ENCODE measurements around the gene SPEG.
"Not testable (repeated sequence)": the region's sequence is repeated elsewhere in the genome, so short reads cannot be mapped to it uniquely, and the experiment has no call there.

Gene SPEG

DNA sequence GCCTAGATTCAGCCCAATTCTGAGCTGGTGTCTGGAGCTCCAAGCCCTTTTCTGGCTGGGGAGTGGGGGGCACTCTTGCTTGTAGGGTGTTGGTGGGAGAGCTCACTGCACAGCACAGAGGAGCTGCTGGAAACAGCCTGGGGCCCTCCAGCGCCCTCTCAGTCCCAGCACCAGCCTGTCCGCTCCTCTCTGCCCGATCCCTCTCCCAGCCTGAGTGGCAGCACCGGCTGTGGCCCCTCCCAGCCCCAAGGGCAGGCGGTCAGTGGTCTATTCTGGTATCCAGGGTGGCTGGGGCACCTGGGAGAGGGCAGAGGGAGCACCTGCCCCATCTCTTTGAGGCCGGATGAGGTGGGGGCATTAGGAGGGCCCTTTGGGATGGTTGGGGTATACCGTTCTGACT is 29.7 kb upstream of the SPEG start:
- no peak for DNase-seq

DNA sequence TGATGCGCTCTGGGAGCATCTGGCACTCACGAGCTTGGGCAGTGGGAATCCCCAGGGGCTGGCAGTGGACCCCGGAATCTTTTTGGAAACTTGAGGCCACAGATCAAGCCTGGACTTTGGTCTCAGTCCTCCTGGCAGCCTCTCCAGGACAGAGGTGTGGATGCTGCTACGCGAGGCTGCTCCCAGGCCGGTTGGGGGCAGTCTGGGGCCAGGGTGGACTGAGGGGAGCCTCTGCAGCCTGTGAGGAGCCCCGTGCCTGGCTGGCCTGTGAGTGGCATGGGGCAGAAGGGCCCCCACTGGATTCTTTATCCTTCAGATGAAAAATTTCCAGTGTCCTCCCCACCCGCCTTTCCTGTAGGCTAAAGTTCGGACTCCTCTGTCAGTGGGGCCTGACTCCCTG is 29.2 kb upstream of the SPEG start:
- DNase-seq: no peak

DNA sequence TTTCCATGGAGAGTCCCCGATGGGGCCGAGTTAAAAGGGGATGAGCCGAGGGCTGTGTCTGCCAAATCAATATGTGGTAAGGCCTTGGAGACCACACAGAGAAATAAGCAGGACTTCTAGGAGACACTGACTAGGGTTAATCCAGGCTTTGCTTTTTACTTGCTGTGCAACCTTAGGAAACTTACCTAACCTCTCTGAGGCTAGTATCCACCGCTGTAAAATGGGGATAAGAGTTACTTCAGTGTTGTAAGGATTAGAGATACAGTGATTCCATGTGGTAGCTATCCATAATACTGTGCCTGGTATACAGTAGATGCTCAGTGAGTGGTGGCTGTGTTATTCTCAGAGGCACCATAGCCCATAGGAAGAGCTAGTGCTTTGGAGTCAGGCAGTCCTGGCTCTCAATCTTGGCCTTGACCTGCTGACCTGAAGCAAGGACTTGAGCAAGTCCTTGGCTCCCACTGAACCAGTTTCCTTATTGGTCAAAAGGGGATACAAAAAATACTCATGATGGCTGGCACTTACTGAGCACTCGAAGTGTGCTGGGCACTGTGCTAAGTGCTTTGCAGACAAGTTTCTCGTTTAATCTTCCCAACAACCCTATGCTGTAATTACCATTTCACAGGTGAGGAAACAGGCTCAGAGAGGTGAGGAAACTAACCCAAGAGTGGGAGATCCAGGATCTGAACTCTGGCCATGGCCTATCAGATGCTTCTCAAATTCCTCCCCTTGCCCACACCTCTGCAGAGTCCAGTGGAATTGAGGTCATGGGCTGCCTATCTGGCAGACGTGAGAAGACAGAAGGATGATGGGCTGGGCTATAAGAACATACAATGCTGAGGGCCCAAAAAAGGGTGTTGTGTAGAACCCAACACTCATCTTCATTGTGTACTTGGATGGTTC is 28.4 kb upstream of the SPEG start:
- DNase-seq: no peak

DNA sequence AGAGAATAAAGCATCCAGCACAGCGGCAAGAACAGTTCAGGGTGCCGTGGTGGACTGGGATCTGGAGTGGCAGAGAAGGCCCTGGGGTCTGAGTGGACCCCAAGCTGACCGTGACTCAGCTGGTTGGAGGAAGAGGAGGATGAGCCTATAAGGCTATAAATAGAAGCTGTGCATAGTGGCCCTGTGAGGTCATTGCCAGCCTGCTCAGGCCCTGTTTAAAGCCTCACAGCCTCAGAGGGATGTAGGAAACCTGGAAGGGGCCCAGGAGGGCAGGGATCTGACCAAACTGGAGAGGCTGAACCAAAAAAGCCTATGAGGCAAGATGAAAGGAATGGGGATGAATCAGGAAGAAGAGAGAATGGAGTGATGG is 27.8 kb upstream of the SPEG start:
- no peak for DNase-seq

GRCh38 chr2:219407343-219407742 is 27.3 kb upstream of the SPEG start:
- DNase-seq: not testable (repeated sequence)

GRCh38 chr2:219408204-219408603 is 26.4 kb upstream of the SPEG start:
- DNase-seq: no peak

GRCh38 chr2:219408631-219409030 is 26.0 kb upstream of the SPEG start:
- DNase-seq: no peak

DNA sequence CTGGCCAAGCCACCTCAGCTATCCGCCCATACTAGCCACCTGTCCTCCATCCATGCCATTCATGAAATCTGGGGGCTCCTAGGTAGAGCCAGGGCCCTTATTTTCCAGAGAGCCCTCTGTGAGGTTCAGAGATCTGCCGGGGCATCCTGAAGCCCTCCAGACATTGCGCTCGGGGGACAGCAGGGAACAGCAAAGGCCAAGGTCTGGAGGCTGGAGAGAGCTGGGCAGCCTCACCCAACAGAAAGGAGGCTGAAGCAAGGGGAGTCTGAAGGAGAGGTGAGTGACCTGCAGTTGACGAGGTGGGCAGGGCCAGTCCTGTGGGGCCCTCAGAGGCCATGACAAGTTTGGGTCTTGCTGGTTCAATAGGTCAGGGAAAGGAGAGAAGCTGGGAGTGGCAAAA is 25.0 kb upstream of the SPEG start:
- DNase-seq: no peak

DNA sequence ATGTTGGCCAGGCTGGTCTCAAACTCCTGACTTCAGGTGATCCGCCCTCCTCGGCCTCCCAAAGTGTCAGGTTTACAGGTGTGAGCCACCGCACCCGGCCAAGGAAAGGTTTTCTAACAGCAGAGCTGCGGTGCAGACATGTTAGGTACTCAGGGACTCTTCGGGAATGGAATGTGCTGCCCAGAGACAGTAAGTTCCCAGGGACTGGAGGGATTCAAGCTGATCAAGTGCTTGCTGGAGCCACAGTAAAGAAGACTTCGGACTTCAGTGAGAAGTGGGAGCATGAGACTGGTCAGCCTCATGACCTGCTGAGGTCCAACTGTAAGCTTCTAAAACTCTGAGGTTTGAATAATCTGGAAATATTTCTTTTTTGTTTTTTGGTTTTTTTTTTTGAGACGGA is 24.3 kb upstream of the SPEG start:
- DNase-seq: no peak

DNA sequence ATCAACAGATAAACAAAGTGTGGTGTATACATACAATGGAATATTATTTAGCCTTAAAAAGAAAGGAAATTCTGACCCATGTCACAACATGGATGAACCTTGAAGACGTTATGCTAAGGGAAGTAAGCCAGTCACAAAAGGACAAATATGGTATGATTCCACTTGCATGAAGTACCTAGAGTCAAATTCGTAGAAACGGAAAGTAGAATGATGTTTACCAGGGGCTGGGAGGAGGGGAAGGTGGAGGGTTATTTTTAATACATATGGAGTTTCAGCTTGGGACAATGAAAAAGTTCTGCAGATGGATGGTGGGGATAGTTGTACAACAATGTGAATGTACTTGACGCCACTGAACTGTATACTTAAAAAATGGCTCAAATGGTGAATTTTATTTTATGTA is 19.8 kb upstream of the SPEG start:
- DNase-seq: no peak

GRCh38 chr2:219415580-219416234 is 18.9 kb upstream of the SPEG start:
- DNase-seq: no peak

GRCh38 chr2:219416235-219416602 is 18.4 kb upstream of the SPEG start:
- DNase-seq: no peak

DNA sequence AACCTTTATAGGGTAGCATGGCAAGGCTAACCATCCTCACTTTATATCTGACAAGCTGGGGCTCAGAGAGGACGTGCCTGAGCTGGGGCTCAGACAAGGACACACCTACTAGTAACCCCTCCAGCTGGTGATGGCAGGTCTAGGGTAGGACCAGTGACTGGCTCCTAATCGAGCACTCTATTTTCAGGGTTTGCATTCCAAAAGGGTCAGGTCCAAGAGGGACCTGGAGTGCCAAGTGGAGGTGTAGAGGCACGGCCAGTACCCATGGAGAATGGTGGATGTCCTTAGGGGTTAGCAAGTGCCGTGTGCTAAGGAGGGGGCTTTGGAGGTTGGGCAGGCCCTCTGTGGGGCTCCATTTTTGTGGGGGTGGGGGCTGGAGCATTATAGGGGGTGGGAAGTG is 17.7 kb upstream of the SPEG start:
- DNase-seq: no peak

DNA sequence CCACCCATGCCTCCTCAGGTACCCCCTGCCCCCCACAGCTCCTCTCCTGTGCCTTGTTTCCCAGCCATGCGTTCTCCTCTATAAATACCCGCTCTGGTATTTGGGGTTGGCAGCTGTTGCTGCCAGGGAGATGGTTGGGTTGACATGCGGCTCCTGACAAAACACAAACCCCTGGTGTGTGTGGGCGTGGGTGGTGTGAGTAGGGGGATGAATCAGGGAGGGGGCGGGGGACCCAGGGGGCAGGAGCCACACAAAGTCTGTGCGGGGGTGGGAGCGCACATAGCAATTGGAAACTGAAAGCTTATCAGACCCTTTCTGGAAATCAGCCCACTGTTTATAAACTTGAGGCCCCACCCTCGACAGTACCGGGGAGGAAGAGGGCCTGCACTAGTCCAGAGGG is 17.3 kb upstream of the SPEG start:
- no peak for DNase-seq

DNA sequence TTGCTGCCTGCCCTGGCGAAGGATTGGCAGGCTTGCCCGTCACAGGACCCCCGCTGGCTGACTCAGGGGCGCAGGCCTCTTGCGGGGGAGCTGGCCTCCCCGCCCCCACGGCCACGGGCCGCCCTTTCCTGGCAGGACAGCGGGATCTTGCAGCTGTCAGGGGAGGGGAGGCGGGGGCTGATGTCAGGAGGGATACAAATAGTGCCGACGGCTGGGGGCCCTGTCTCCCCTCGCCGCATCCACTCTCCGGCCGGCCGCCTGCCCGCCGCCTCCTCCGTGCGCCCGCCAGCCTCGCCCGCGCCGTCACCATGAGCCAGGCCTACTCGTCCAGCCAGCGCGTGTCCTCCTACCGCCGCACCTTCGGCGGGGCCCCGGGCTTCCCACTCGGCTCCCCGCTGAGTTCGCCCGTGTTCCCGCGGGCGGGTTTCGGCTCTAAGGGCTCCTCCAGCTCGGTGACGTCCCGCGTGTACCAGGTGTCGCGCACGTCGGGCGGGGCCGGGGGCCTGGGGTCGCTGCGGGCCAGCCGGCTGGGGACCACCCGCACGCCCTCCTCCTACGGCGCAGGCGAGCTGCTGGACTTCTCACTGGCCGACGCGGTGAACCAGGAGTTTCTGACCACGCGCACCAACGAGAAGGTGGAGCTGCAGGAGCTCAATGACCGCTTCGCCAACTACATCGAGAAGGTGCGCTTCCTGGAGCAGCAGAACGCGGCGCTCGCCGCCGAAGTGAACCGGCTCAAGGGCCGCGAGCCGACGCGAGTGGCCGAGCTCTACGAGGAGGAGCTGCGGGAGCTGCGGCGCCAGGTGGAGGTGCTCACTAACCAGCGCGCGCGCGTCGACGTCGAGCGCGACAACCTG is 16.3 kb upstream of the SPEG start, which contains the start of gene DES:
TSS of gene DES (plus strand) at position 223 of the 857 bp plus-strand sequence. CDS start at position 309, 86 bp downstream.
- no peak for DNase-seq

GRCh38 chr2:219419012-219419324 is 15.7 kb upstream of the SPEG start:
- DNase-seq: no peak

DNA sequence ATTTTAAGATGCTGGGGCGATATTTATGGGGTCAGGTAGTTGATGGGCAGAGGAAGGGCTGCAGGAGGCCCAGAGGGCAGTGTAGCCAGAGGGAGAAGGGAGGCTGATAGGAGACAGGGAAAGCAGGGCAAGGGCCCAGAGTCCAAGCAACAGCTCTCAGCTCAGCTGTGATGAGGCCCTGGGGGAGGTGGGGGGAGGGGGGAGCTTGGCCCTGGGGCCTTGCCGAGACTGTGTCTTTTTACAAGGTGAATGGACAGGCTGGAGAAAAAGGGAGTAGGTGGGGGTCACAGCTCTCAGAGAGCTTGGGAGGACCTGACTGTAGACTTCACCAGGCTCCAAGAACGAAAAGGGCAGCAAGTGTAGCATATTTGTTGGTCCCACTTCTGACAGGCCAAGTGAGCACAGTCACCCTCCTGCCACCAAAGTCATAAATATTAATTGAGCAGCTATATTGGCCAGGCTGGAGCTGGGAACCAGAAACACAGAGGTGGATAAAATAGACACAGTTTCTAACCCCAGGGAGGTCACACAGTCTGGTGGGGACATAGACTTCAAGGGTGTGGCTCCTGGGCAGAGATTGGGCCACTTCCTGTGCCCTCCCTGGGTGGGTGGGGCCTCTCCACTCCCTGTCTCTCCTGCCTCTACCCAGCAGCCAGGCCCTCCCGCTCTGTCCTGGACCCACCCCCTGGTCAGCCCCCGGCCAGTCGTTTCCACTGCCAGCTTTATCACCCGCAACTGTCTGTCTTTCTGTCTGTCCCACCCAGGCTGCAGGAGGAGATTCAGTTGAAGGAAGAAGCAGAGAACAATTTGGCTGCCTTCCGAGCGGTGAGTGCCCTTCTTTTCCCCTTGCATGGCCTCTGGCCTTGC is 15.1 kb upstream of the SPEG start:
- DNase-seq: no peak

DNA sequence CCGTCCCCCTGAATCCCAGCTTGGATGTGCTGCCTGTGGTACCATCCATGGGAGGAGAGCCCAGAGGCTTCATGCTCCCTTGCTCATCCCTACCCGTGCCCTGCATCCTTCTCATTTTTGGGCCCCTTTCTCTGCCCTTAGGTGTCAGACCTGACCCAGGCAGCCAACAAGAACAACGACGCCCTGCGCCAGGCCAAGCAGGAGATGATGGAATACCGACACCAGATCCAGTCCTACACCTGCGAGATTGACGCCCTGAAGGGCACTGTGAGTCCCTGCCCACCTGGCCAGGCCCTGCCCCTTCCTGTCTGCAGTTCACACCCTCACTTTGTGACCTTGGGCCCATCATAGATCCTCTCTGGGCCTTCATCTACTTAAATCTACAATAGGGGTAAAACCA is 14.0 kb upstream of the SPEG start:
- DNase-seq: no peak

- no peak for DNase-seq
These were observed 13.3 kb upstream of the SPEG start for GRCh38 chr2:219421323-219421722.

- no peak for DNase-seq
These were observed 11.6 kb upstream of the SPEG start for GRCh38 chr2:219422952-219423534.

Data from hypothalamus (tissue), 51 donors.